MM.1S (cell line): ENCODE data around the gene FAU.

Experiments used
- DNase-seq: peaks from one replicate; pipeline ENCODE4 v3.0.0-alpha.2; 2015
- H2AFZ ChIP-seq: fragments of 300-600 bp; sonication (generic); 2 replicates; pipeline ENCODE4 v1.6.0; 2016; ENCODE audit warnings: antibody characterized with exemption, low read length
- H3F3A ChIP-seq: fragments of 300-600 bp; sonication (generic); 2 replicates; pipeline ENCODE4 v1.6.1; 2016; ENCODE audit warnings: mild to moderate bottlenecking, antibody characterized with exemption, low read length, moderate library complexity, mixed read lengths; ENCODE audit not compliant: insufficient read depth
- H3K27ac ChIP-seq: fragments of 300-600 bp; sonication (generic); 2 replicates; pipeline ENCODE4 v1.5.1; 2016; ENCODE audit warnings: mild to moderate bottlenecking, low read length
- H3K27me3 ChIP-seq: fragments of 300-600 bp; sonication (generic); replicated peaks from 2 replicates; pipeline ENCODE4 v1.6.0; 2016; ENCODE audit warnings: low read length; ENCODE audit not compliant: insufficient read depth
- H3K36me3 ChIP-seq: fragments of 300-600 bp; sonication (generic); replicated peaks from 2 replicates; pipeline ENCODE4 v1.6.1; 2016; ENCODE audit warnings: mild to moderate bottlenecking, low read length, mixed read lengths; ENCODE audit not compliant: insufficient read depth
- H3K4me1 ChIP-seq: fragments of 300-600 bp; sonication (generic); 2 replicates; pipeline ENCODE4 v1.6.1; 2016; ENCODE audit warnings: low read length, mixed read lengths
- H3K4me2 ChIP-seq: fragments of 300-600 bp; sonication (generic); 2 replicates; pipeline ENCODE4 v1.6.0; 2016; ENCODE audit warnings: low read depth, low read length
- H3K4me3 ChIP-seq: fragments of 300-600 bp; sonication (generic); 2 replicates; pipeline ENCODE4 v1.5.1; 2016; ENCODE audit warnings: low read length, mixed read lengths
- H3K79me2 ChIP-seq: fragments of 300-600 bp; sonication (generic); 2 replicates; pipeline ENCODE4 v1.6.1; 2016; ENCODE audit warnings: mixed run types, low read length, mixed read lengths
- H3K9ac ChIP-seq: fragments of 300-600 bp; sonication (generic); 2 replicates; pipeline ENCODE4 v1.6.1; 2016; ENCODE audit warnings: low read length, mixed read lengths
- H3K9me2 ChIP-seq: fragments of 300-600 bp; sonication (generic); replicated peaks from 2 replicates; pipeline ENCODE4 v1.6.1; 2016; ENCODE audit warnings: mild to moderate bottlenecking, low read length, mixed read lengths; ENCODE audit not compliant: insufficient read depth
- H3K9me3 ChIP-seq: fragments of 300-600 bp; sonication (generic); replicated peaks from 2 replicates; pipeline ENCODE4 v1.6.1; 2016; ENCODE audit warnings: mild to moderate bottlenecking, low read length, mixed read lengths; ENCODE audit not compliant: insufficient read depth
- H4K20me1 ChIP-seq: fragments of 300-600 bp; sonication (generic); 2 replicates; pipeline ENCODE4 v1.6.1; 2016; ENCODE audit warnings: mild to moderate bottlenecking, low read length, moderate library complexity, mixed read lengths; ENCODE audit not compliant: insufficient read depth
- EZH2 ChIP-seq: fragments of 300-600 bp; sonication (generic); optimal IDR thresholded peaks from 2 replicates; pipeline ENCODE3; 2017; ENCODE audit warnings: low read depth, mild to moderate bottlenecking, antibody characterized with exemption, low read length, mixed read lengths
- EZH2phosphoT487 ChIP-seq: fragments of 300-600 bp; sonication (generic); IDR thresholded peaks from 2 replicates; pipeline ENCODE4 v1.6.1; 2018; ENCODE audit warnings: antibody characterized with exemption, low read length
- TF ChIP-seq, protein P1 (sequence below): fragments of 300-600 bp; sonication (generic); IDR thresholded peaks from 2 replicates; pipeline ENCODE4 v1.5.1; 2016; ENCODE audit warnings: antibody characterized with exemption, low read length, mixed read lengths

The FAU gene

DNA sequence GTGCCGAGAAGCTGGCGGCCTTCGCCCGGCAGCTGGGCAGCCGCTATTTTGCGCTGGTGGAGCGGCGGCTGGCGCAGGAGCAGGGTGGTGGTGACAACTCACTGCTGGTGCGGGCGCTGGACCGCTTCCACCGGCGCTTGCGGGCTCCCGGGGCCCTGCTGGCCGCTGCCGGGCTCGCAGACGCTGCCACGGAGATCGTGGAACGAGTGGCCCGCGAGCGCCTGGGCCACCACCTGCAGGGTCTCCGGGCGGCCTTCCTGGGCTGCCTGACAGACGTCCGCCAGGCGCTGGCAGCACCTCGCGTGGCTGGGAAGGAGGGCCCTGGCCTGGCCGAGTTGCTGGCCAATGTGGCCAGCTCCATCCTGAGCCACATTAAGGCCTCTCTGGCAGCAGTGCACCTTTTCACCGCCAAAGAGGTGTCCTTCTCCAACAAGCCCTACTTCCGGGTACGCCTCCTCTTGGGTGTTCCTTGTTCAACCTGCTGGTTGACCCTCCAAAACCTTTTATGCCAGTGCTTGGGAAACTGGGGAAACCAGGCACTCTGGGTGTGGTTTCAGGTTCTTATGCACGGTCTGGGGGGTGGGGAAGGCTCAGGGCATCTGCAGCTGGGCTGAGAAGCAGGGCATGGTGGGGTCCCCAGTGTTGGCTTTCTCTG, 13.3 kb downstream of the FAU start:
- Histone ChIP-seq H3K27ac (no peak overlapping the region), H2AFZ (no peak overlapping the region), H3K9me3 (no peaks in the 10 kb centered on the region), H3K4me1 (peaks cover 18% of the 10 kb centered on the region), H3K9me2 (no peaks in the 10 kb centered on the region), H3K4me2 (no peak overlapping the region), H3F3A (peaks cover 13% of the 10 kb centered on the region), H3K79me2 (peaks cover 28% of the 10 kb centered on the region), H4K20me1 (no peaks in the 10 kb centered on the region), H3K36me3 (no peaks in the 10 kb centered on the region), H3K27me3 (no peaks in the 10 kb centered on the region), H3K4me3 (no peak overlapping the region), H3K9ac (no peak overlapping the region)
- DNase-seq: no peak
- TF ChIP-seq, protein P1, sequence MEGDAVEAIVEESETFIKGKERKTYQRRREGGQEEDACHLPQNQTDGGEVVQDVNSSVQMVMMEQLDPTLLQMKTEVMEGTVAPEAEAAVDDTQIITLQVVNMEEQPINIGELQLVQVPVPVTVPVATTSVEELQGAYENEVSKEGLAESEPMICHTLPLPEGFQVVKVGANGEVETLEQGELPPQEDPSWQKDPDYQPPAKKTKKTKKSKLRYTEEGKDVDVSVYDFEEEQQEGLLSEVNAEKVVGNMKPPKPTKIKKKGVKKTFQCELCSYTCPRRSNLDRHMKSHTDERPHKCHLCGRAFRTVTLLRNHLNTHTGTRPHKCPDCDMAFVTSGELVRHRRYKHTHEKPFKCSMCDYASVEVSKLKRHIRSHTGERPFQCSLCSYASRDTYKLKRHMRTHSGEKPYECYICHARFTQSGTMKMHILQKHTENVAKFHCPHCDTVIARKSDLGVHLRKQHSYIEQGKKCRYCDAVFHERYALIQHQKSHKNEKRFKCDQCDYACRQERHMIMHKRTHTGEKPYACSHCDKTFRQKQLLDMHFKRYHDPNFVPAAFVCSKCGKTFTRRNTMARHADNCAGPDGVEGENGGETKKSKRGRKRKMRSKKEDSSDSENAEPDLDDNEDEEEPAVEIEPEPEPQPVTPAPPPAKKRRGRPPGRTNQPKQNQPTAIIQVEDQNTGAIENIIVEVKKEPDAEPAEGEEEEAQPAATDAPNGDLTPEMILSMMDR: no peak
- TF ChIP-seq EZH2phosphoT487 (no peak), EZH2 (no peak)

DNA sequence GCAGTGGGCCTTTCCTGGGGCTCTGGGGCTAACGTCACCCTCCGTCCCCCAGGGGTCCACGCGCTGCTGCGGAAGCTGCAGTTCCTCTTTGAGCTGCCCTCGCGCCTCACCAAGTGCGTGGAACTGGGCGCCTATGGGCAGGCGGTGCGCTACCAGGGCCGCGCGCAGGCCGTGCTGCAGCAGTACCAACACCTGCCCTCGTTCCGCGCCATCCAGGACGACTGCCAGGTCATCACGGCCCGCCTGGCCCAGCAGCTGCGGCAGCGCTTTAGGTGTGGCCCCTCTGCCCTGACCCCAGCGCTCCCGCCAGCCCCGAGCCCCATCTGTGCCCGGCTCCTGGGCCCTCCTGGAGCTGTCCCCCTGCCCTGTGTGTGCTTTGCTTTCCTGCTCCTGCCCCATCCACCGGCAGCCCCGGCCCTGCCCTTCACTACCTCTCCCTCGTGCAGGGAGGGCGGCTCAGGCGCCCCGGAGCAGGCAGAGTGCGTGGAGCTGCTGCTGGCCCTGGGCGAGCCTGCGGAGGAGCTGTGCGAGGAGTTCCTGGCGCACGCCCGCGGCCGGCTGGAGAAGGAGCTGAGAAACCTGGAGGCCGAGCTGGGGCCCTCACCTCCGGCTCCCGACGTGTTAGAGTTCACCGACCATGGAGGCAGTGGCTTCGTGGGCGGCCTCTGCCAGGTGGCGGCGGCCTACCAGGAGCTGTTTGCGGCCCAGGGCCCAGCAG, 14.0 kb downstream of the FAU start:
- DNase-seq: no peak
- no peaks in the 10 kb centered on the region for H3K27me3 ChIP-seq
- H3K27ac ChIP-seq: no peak overlapping the region
- peaks cover 35% of the 10 kb centered on the region for H3K79me2 ChIP-seq
- H3K4me1 ChIP-seq: peaks cover 13% of the 10 kb centered on the region
- no peak overlapping the region for H2AFZ ChIP-seq
- no peaks in the 10 kb centered on the region for H4K20me1 ChIP-seq
- H3K4me2 ChIP-seq: no peak overlapping the region
- H3K9me3 ChIP-seq: no peaks in the 10 kb centered on the region
- no peaks in the 10 kb centered on the region for H3K9me2 ChIP-seq
- no peak overlapping the region for H3K9ac ChIP-seq
- H3K4me3 ChIP-seq: no peak overlapping the region
- no peaks in the 10 kb centered on the region for H3K36me3 ChIP-seq
- H3F3A ChIP-seq: peaks cover 13% of the 10 kb centered on the region
- TF ChIP-seq, protein P1: no peak
- TF ChIP-seq EZH2 (no peak), EZH2phosphoT487 (no peak)

DNA sequence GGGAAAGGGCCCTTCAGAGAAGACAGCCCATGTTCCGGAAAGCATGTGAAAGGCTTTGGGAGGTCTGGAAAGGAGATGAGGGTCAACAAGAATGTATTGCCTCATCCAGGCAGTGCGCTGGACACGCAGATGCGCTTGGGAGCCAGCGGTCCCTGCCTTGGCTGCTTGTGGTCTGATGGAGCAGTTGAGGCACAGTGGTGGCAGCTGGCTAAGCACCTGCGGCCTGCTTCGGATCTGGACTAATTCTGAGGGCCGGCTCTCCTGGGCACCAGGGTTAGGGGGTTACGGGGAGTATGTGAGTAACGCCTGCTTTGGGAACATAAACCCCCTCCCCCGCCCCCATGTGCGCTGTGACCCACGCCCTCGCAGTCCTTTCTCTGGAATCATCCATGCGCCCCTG, 14.9 kb downstream of the FAU start:
- TF ChIP-seq EZH2 (no peak), EZH2phosphoT487 (no peak)
- TF ChIP-seq, protein P1: no peak
- H3K9ac ChIP-seq: no peak overlapping the region
- H3K4me3 ChIP-seq: no peak overlapping the region
- peaks cover 12% of the 10 kb centered on the region for H3K4me1 ChIP-seq
- no peak overlapping the region for H2AFZ ChIP-seq
- H3K79me2 ChIP-seq: peaks cover 44% of the 10 kb centered on the region
- no peak overlapping the region for H3K4me2 ChIP-seq
- no peak for DNase-seq
- no peaks in the 10 kb centered on the region for H3K9me2 ChIP-seq
- no peaks in the 10 kb centered on the region for H4K20me1 ChIP-seq
- H3F3A ChIP-seq: peaks cover 13% of the 10 kb centered on the region
- no peaks in the 10 kb centered on the region for H3K27me3 ChIP-seq
- H3K27ac ChIP-seq: no peak overlapping the region
- H3K36me3 ChIP-seq: no peaks in the 10 kb centered on the region
- no peaks in the 10 kb centered on the region for H3K9me3 ChIP-seq
